ENCODE results near the gene CDYL2.
A peak's percentile ranks its signal among the peaks of the same experiment; 100 is the strongest.
"Not testable (repeated sequence)": the region's sequence is repeated elsewhere in the genome, so short reads cannot be mapped to it uniquely, and the experiment has no call there.

Gene CDYL2

GRCh38 chr16:80733407-80733806 lies 71.0 kb downstream of the CDYL2 start:
- Histone ChIP-seq H3K27me3 (replicated peaks) (no peaks in the 10 kb centered on the region), H3K4me3 (ENCODE audit: low read depth, low read length) (no peak overlapping the region), H3K36me3 (replicated peaks) (no peaks in the 10 kb centered on the region), H3K27ac (no peak overlapping the region)
- DNase-seq = no peak
- in situ Hi-C loops (cut with HindIII; ENCODE audit: low pct_ligation_motif_present, low sequenced_read_pairs) = no loop called here
- TF ChIP-seq CTCF (IDR thresholded peaks at IDR 0.05; ENCODE audit: low read depth, low read length, missing control alignments) = no peak

- Histone ChIP-seq H3K36me3 (replicated peaks) (no peaks in the 10 kb centered on the region), H3K27me3 (replicated peaks) (no peaks in the 10 kb centered on the region), H3K27ac (no peak overlapping the region), H3K4me3 (ENCODE audit: low read depth, low read length) (no peak overlapping the region)
- in situ Hi-C loops (cut with HindIII; ENCODE audit: low pct_ligation_motif_present, low sequenced_read_pairs) = no loop called here
- DNase-seq = no peak
- no peak for TF ChIP-seq CTCF (IDR thresholded peaks at IDR 0.05; ENCODE audit: low read depth, low read length, missing control alignments)
Measured at GRCh38 chr16:80731915-80732314, 72.5 kb downstream of the CDYL2 start.

DNA sequence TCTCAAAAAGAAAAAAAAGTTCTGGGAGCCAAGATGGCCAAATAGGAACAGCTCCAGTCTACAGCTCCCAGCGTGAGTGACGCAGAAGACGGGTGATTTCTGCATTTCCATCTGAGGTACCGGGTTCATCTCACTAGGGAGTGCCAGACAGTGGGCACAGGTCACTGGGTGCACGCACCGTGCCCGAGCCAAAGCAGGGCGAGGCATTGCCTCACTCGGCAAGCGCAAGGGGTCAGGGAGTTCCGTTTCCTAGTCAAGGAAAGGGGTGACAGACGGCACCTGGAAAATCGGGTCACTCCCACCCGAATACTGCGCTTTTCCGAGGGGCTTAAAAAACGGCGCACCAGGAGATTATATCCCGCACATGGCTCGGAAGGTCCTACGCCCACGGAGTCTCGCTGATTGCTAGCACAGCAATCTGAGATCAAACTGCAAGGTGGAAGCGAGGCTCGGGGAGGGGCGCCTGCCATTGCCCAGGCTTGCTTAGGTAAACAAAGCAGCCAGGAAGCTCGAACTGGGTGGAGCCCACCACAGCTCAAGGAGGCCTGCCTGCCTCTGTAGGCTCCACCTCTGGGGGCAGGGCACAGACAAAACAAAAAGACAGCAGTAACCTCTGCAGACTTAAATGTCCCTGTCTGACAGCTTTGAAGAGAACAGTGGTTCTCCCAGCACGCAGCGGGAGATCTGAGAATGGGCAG lies 77.2 kb downstream of the CDYL2 start:
- H3K36me3 ChIP-seq (replicated peaks); in situ Hi-C loops (cut with HindIII; ENCODE audit: low pct_ligation_motif_present, low sequenced_read_pairs); H3K4me3 ChIP-seq (ENCODE audit: low read depth, low read length); DNase-seq; H3K27me3 ChIP-seq (replicated peaks); H3K27ac ChIP-seq: not testable (repeated sequence)

DNA sequence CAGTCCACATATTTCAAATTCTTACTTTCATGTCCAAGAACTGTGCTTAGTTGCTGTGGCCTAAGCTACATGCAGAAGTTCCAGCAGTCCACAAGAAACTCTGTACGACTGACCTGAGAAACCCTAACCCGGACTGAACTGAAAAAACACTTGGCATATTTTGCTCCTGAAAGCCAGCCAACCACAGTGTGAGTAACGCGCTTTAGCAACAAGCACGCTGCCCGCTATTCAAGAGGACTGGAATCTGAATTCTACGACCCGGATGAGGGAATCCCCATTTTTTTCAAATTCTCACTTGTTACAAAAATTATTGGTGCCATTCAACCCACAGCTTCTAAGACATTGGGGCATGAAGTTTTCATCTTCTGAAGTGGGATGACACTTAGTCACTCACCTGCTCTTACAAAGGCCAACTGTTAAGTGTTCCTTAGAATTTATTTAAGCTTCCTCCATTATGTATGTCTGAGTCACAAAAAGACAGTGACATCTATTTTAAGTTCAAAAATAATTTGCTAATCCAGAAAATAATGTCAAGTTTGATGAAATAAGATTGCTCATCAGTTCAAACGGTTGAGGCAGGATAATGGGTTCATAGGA lies 78.7 kb downstream of the CDYL2 start:
- peak; percentile 20 for DNase-seq
- H3K4me3 ChIP-seq (ENCODE audit: low read depth, low read length) = no peak overlapping the region
- in situ Hi-C loops (cut with HindIII; ENCODE audit: low pct_ligation_motif_present, low sequenced_read_pairs) = no loop called here
- no peaks in the 10 kb centered on the region for H3K36me3 ChIP-seq (replicated peaks)
- no peak for TF ChIP-seq CTCF (IDR thresholded peaks at IDR 0.05; ENCODE audit: low read depth, low read length, missing control alignments)
- H3K27ac ChIP-seq = no peak overlapping the region
- H3K27me3 ChIP-seq (replicated peaks) = no peaks in the 10 kb centered on the region

GRCh38 chr16:80723981-80724380 lies 80.4 kb downstream of the CDYL2 start:
- Histone ChIP-seq H3K4me3 (ENCODE audit: low read depth, low read length) (no peak overlapping the region), H3K27ac (no peak overlapping the region), H3K27me3 (replicated peaks) (no peaks in the 10 kb centered on the region), H3K36me3 (replicated peaks) (no peaks in the 10 kb centered on the region)
- TF ChIP-seq CTCF (IDR thresholded peaks at IDR 0.05; ENCODE audit: low read depth, low read length, missing control alignments) = no peak
- no peak for DNase-seq
- in situ Hi-C loops (cut with HindIII; ENCODE audit: low pct_ligation_motif_present, low sequenced_read_pairs) = no loop called here

DNA sequence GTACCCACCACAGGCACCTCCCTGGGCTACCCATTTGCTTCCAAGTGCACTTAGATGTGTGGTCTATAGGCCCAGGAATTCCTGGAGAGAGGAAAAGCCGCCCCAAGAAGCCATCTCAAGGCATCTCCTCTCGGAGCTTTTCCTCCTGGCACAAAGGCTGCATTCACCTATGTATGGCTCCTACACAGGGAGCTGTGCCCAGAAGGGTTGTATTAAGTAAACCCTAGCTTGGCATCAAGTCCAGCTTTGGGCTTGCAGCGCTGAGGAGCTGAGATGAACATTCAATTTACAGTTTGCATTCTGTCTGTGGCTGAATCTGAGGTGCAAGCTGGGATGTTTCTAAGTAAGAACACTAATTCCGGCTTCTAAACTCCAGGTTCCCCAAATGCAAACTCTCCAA lies 81.3 kb downstream of the CDYL2 start:
- H3K27me3 ChIP-seq (replicated peaks) = no peaks in the 10 kb centered on the region
- in situ Hi-C loops (cut with HindIII; ENCODE audit: low pct_ligation_motif_present, low sequenced_read_pairs) = no loop called here
- H3K36me3 ChIP-seq (replicated peaks) = no peaks in the 10 kb centered on the region
- H3K27ac ChIP-seq = no peak overlapping the region
- no peak overlapping the region for H3K4me3 ChIP-seq (ENCODE audit: low read depth, low read length)
- no peak for DNase-seq
- TF ChIP-seq CTCF (IDR thresholded peaks at IDR 0.05; ENCODE audit: low read depth, low read length, missing control alignments) = no peak

Data from brain microvascular endothelial cell (primary cell).